ENCODE results near the gene BCL3. TPM values are rescaled to one million over a fixed set of nuclear protein-coding genes. Genes with fewer than 3 reads are reported as not detected.

Gene BCL3
- polyA plus RNA-seq, 1 donor: 20.0 TPM

DNA sequence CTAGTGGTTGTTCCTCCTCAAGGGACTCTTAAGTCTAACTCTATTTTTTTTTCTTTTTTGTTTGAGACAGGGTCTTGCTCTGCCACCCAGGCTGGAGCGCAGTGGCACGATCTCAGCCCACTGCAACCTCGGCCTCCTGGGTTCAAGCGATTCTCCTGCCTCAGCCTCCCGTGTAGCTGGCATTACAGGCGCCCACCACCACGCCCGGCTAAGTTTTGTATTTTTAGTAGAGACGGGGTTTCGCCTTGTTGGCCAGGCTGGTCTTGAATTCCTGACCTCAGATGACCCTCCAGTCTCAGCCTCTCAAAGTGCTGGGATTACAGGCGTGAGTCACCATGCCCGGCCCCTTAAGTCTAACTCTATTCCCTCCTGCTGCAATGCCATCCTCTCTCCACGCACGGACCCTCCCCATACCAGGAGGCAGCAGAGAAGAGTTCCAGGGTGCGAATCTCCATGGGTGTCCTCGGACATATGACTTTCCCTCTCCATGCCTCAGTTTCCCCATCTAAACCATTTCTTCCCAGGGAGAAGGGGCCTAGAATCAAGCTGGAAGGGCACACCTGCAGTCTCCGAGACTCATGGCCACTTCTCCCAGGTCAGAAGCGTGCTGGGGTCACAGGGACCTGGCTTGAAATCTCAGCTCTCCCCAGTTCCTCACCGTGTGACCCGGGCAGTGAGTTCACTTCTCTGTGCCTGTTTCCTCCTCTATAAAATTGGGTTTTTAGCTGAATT lies 6.0 kb upstream of the BCL3 start:
- DNase-seq: no peak

DNA sequence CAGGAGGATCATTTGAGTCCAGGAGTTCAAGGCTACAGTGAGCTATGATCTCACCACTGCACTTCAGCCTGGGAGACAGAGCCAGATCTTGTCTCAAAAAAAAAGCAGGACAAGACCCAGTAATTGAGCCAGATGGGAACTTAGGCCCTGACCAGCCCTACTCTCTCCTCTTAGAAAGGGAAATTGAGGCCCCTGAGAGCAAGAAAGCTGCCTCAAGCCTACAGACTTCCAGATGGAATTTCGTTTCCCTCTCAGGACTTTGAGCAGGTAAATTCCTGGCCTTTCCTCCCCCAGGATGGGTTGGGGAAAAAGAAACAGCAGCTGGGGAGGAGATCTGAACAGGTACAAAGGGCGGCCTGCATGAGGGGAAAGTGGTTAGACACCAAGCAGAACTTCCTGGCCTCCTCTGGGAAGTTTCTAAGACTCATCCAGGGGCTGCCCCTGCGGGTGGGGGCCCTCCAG lies 3.6 kb upstream of the BCL3 start:
- DNase-seq: no peak

DNA sequence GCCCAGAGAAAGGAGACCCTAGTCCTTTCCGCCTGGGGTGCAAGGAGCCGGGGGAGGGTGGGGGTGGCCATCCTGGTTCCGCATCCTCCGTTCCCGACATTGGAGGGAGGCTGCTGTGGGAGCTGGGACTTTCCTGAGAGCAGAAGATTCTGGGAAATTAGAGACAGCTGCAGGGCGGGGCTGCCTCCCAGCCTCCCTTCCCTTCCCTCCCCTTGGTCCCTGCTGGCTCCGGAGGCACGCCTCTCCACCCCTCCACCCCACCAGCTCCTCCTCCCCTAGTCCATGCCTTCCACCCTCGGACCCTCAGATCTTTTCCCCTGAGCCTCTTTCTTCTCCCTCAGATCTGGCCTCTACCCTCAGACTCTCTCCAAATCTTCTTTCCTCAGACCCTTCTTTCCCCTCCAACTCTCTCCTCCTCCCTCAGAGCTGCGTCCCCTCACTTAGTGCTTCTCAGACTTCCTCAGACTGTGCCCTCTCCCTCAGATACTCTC lies 3.1 kb upstream of the BCL3 start:
- DNase-seq: peak; percentile 88

DNA sequence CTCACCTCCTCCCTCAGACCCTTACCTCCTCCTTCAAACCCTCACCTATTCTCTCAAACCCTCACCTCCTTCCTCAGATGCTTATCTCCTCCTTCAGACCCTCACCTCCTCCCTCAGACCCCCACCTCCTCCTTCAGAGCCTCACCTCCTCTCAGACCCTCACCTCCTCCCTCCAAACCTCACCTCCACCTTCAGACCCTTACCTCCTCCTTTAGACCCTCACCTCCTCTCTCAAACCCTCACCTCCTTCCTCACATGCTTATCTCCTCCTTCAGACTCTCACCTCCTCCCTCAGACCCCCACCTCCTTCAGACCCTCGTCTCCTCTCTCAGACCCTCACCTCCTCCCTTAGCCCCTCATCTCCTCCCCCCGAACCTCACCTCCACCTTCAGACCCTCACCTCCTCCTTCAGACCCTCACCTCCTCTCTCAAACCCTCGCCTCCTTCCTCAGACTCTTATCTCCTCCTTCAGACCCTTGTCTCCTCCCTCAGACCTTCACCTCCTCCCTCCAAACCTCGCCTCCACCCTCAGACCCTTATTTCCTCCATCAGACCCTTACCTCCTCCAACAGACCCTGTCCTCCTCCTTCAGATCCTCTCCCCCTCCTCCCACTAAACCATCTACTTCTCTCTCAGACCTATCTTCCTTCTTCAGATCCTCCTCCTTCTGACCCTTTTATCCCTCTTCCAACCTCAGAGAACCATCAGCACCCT lies 2.5 kb upstream of the BCL3 start:
- DNase-seq: no peak

DNA sequence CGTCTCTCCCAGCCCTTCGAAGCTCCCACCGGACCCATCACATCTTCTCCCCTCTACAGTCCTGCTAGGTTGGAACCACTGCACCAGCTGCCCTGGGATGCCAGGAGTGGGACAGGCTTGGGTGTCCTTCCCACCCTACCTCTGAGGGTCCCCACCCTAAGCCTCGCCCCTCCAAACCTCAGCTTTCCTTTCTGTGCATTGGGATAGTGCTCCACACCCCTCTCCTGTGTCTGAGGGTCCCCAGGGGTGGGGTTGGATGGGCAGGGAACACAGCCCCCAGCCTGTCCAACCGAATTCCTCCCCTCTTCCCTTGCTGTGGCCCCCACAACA lies 1.9 kb upstream of the BCL3 start:
- no peak for DNase-seq

DNA sequence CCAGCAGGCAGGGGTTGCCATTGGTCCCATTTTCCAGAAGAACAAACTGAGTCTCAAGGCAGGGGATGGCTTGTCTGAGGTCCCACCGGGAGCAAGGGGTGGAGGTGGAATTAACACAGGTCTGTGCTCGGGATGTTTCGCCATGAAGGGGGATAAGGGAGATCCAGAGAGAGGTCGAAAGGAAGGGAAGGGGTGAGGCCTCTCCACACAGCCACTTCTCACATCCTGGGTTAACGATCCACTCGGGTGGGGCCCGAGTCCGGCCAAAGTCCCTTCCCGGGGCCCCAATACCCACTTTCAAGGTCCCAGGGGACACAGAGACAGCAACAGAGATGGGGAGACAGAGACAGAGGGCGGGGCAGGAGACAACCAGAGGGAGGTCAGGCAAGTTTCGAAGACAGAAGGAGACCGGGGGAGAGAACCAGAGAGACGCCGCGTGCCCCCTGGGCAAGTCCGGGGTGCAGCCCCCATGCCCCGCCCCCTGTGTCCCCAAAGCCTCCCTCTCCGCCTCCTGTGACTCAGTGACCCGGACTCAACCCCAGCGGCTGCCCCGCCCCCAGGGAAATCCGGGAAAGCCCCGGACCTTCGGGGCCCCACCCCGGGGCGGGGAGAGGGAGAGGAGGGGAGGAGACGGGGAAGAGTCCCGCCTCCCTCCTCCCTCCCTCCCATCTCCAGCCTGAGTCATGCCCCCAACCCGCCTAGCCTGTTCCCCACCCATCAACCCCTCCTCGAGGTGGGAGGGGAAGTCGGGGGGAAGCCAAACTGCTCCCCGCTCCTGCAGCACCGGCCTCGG lies 1.4 kb upstream of the BCL3 start:
- DNase-seq: peak; percentile 93

DNA sequence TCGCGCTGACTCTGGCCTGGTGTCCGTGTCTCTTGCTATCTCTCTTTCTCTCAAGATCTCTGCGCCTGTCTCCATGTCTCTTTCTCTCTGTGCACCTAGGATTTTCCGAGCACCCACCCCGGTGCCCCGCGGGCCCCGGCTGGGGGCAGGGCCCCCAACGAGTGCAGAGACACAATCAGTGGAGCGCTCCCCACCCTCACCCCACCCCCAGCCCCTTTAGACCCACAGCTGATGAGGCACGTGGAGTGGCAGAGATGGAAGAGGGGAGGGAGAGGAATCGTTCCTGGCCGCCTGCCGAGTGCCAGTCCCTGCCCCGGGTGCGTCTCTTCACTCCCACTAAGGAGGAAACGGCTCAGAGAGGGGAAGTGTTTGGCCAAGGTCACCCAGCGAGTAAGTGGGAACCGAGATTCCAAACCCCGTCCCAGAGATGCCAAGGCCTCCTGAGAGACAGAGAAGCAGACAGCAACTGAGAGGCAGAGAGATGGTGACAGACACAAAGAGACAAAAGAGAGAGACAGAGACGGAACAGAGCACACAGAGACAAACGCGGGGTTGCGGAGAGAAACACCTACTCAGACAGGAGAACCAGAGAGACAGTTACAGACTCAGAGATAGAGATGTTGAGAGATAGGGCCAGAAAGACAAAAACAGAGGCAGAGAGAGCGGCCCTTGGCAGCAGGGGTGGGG lies 626 bp upstream of the BCL3 start:
- peak; percentile 67 for DNase-seq

DNA sequence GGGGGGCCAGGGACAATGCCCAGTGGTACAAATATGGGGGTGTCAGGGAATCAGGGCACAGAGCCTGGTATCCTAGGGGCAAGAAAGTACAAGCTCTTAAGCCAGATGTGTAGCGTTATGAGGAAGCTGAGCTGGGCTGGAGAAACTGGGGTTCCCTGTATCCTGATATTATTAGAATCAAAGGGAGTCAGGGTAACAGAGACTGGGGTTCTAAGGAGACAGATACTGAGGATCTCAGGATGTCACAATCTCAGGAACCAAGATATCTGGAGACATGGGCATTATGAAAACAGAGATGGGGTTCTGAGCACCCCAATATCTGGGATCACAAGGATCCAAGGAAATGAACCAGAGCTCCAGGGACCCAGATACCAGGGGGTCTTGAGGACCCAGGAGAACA lies 784 bp downstream of the BCL3 start:
- no peak for DNase-seq

DNA sequence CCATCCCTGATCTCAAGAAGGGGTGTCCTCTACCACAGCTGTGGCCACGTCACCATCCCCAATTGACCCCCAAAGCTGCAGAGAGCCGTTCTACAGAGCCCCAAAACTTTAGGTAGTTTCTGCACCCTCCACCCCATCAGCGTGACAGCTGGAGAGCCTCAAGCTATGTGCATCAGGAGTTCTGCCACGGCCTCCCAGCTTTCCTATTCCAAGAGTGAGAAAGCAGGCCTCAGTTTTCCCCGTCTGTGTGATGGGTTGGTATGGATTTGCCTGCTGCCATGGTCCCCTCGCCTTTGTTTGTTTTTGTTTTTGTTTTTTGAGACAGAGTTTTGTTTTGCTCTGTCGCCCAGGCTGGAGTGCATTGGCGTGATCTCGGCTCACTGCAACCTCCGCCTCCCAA lies 1.5 kb downstream of the BCL3 start:
- DNase-seq: no peak

DNA sequence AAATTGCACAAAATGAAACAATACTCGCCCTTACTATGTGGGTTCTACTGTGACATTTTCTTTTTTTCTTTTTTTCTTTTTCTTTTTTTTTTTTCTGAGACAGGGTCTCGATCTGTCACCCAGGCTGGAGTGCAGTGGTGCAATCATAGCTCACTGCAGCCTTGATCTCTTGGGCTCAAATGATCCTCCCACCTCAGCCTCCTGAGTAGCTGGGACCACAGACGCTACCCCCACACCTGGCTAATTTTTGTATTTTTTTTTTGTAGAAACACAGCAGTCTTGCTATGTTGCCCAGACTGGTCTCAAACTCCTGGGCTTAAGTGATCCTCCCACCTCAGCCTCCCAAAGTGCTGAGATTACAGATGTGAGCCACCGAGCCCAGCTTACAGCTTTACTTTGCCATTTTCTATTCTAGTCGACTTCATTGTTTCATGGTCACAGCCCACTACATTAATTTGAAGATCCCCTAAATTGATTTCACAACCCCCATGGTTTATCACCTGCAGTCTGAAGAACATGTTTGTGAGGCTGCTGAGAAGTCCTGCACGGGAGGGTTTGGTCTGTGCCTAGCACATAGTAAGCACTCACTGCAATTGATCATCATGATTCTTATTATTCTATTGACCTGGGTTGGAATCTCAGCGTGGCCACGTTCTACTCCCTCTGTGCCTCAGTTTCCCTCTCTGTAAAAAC lies 3.8 kb downstream of the BCL3 start:
- DNase-seq: no peak

DNA sequence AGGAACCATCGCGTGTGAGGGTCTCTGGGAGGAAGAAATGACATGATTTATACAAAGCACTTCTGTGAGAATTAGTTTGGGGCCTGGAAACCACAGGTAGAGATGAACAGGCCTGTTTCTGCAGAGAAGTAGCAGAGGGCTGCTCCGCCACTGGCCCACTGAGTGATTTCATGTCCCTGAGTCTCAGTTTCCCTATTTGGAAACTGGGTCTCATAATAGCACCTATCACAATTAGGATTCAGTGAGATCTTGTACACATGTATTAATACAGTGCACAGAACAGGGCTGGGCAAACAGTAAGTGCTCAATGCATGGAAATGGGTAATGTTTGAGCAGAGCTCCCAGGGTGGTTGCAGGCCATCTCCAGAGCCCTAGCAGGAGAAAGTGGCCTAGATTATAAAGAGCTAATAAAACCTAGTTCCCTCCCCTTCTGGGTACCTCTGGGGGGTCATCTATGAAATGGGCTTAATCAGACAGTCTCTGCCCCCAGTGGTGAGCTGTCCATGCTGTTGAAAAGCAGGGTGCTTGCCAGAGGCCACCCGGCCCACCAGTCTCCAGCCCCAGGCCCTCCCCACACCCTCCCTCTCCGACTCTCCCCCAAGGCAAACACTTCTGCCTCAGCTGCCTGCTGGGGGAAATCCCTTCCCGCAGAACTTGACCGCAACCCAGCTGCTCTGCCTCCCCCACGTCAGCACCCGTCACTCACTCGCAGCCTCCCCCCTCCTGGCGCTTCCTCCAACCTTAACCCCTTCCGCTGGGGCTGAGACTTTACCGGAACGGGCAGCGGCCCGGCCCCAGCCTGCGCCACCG lies 4.5 kb downstream of the BCL3 start:
- peak; percentile 85 for DNase-seq

DNA sequence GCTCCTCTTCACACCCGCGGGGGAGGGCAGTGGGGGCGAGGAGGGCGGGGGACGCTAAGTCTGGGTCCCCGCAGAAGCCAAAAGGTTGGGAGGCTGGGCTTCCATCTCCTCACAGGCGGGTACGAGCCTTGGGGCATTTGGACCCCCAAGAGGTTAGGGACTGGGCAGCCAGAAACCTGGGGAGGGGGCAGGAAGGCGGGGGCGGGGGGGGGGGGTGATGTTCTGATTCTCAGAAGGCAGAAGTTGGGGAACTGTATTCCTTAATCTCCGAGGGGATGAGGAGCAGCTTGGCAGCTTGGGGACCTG lies 5.1 kb downstream of the BCL3 start:
- DNase-seq: no peak

DNA sequence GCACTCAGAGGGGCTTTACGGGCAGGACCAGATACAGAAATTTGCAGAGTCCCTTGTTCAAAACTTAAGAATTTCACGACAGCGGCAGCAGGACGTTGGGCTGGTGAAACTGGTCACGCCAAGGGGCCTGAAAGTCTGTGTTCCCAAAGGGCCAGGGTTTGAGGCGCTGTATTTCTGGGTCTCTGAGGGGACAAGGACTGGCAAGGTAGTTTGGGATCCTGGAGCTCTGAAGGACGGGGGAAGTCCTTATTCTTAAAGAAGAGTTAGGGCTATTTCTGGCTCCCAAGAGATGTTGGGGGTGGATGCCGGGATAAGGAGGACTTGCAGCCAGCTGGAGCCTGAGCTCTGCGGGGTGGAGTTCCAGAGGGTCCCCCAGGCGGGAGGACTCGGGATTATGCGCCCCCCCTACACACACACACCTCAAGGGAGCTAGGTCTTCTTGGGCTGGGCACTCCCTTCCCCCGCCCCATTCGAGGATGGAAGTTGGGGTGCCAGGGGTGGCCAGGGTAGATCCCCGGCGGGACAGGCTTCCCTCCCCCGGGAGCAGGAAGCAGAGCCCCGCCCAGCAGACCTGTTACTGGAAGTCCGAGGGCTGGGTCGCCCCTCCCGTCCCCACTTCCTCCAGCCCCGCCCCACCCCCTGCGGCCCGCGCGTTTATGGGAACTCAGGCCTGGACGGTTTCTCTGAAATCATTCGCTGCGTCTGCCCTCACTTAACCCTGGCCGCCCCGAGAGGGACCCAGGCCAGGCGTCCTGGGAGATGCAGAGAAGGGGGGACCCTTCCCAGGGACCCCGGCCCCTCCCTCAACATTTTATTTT lies 5.6 kb downstream of the BCL3 start:
- peak; percentile 75 for DNase-seq

DNA sequence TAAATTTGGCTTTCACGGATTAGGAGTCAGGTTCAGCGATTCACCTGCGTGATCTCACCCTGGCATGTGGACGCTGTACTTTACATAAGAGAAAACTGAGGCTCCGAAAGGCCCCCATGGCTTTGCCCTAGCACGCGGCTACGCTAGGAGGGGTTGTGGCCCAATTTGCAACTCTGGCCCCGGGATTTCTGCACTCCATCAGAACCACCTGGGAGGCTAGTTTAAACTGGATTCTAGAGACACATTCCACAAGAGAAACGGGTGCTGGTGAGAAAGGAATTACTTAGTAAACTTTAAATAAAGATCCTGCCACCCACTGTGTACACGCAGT lies 6.2 kb downstream of the BCL3 start:
- DNase-seq: no peak

DNA sequence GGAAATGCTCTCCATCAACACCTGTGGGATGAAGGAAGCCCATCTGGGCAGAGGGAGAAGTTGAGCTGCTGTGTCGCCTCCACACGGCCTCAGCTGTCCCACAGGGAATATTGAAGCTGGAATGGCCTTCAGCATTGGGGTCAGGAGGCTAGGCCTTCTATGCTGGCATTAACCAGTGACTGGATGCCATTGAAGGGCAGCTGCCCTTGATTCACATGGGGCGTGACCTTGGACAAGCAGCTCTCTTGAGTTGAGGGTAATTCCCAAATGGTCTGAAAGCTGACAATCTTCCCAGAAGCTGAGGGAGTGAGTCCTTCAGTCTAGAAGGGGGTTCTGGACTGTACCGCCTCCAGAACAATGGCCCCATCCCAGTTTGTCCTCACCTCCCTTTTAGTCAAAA lies 6.7 kb downstream of the BCL3 start:
- no peak for DNase-seq

DNA sequence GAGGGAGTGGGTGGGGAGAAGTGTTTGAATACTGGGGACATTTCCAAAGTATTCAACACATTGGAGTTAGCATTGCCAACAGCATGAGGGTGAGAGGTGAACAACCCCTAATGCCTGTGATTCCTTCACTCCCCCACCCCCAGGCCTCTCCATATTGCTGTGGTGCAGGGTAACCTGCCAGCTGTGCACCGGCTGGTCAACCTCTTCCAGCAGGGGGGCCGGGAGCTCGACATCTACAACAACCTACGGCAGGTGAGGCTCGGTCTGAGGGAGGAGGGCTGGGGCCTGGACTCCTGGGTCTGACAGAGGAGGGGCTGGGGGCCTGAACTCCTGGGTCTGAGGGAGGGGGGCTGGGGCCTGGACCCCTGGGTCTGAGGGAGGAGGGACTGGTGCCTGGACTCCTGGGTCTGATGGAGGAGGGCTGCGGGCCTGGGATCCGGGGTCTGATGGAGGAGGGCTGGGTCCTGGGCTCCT lies 7.6 kb downstream of the BCL3 start:
- DNase-seq: no peak

DNA sequence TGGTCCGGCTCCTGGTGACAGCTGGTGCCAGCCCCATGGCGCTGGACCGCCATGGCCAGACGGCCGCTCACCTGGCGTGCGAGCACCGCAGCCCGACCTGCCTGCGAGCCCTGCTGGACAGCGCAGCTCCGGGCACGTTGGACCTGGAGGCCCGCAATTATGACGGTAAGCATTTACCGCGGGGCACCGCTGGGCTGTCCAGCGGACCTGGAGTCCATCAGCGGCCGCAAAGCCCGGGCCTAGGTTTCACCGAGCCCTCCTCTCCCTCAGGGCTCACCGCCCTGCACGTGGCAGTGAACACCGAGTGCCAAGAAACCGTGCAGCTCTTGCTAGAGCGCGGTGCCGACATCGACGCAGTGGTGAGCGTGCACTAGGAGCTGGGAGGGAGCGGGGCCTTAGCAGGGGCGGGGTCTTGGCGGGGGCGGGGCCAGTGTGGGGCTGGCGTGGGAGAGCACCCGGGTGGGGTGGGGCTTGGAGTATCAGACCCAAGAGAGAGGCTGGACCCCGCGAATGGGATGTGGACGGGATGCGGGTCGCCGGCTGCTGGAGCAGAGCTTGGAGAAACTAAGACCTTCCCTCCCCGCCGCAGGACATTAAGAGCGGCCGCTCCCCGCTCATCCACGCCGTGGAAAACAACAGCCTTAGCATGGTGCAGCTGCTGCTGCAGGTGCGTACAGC lies 8.7 kb downstream of the BCL3 start:
- DNase-seq: peak; percentile 61

DNA sequence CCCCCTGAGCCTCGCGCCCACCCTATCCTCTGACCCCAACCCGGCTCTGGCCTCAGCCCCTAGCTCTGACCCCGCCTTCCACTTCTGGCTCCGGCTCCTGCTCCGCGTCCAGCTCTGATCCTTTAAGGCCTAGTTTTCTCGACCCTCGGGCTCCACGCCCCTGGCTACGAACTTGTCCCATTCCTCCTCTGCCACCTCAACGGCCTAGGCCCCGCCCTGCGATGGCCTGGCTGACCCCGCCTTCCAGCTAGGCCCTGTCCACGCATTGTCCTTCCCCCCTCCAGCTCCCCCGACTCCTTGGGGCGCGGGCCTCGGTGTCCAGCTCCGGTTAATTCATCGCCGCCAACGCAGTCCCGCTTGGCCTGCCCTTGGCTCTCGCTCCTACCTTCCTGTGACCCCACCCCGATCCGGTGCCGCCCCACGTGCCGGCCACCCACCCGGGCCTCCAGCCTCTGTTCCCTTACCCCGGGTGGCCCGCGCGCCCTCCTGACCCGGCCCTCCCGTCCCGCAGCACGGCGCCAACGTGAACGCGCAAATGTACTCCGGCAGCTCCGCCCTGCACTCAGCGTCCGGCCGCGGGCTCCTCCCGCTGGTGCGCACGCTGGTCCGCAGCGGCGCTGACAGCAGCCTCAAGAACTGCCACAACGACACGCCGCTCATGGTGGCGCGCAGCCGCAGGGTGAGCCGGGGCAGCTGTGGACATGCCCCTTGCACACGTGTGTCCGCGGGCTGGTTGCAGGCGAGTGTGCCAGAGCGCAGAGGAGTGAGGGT lies 9.4 kb downstream of the BCL3 start:
- DNase-seq: peak; percentile 83

DNA sequence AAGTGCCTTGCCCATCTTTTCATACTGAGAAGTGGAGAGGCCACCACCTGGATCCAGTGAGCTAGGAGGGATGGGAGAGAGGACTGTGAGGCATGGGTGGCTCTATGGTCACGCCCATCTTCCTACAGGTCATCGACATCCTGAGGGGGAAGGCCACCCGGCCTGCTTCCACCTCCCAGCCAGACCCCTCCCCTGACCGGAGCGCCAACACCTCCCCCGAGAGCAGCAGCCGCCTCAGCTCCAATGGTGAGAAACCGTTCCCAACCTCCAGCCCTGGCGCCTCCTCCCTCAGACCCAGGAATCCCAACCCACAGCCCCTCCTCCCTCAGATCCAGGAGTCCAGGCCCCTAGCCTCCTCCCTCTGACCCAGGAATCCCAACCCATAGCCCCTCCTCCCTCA lies 10.1 kb downstream of the BCL3 start:
- no peak for DNase-seq

Data from hindlimb muscle (tissue), 1 donor.